ENCODE measurements around the gene PDLIM3. TPM values are rescaled to one million over a fixed set of nuclear protein-coding genes. Genes with fewer than 3 reads are reported as not detected.
A peak's percentile ranks its signal among the peaks of the same experiment; 100 is the strongest.

Gene PDLIM3
- total and polyA plus RNA-seq, 2 of the 13 experiments (the other 11 are each of a cell fraction or from before 2014, with no cell fraction given): 5.9 to 14.0 TPM

DNA sequence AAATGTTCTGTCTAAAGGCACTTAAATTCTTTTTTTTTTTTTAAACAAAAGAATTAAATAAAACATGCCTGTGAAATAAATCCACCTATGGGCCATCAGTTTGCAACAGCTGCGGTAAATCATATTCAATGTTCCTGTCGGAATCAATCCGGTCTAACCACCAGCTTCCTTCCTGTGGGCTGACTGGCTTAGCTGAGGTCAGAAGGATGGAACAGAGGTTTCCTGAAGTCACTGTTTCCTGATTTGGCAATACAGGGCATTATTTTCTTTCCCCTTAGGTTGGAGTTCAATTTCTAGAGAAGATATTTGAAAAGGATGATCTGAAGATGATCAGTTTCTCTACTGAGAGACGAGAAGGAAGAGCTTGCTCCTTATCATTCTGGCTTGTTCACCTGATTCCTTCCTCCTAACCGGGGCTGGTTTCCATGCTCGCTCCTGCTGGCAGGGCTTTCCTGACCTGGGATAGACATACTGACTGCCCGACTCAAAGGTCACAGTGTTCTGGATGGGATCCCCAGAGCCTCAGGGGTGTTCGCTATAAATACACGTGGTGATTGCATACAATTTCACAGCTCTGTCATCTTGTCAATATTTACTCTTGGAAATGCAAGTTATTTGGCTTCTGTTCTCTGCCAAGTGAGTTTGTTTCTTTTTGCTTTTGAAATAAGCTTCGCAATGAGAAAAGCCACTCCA, 21.7 kb downstream of the PDLIM3 start (continued):
- TF ChIP-seq, protein P1, sequence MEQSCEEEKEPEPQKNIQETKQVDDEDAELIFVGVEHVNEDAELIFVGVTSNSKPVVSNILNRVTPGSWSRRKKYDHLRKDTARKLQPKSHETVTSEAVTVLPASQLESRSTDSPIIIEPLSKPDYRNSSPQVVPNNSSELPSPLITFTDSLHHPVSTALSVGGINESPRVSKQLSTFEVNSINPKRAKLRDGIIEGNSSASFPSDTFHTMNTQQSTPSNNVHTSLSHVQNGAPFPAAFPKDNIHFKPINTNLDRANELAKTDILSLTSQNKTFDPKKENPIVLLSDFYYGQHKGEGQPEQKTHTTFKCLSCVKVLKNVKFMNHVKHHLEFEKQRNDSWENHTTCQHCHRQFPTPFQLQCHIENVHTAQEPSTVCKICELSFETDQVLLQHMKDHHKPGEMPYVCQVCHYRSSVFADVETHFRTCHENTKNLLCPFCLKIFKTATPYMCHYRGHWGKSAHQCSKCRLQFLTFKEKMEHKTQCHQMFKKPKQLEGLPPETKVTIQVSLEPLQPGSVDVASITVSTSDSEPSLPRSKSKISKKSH (CRISPR knock-in tag; IDR thresholded peaks at IDR 0.05; ENCODE audit: borderline replicate concordance): no peak
- TF ChIP-seq FOSL2 (CRISPR knock-in tag; IDR thresholded peaks at IDR 0.05) (peak; percentile 72), ZBTB20 (CRISPR knock-in tag; IDR thresholded peaks at IDR 0.05; ENCODE audit: borderline replicate concordance, low read depth) (no peak), NCOA2 (CRISPR knock-in tag; IDR thresholded peaks at IDR 0.05) (peak; percentile 39; the same call in 1 of the 2 replicates), ZSCAN9 (CRISPR knock-in tag; IDR thresholded peaks at IDR 0.05; ENCODE audit: borderline replicate concordance) (0 out of 2 replicates have a peak, but pooled peaks have one; percentile 10), MTA3 (CRISPR knock-in tag; IDR thresholded peaks at IDR 0.05) (no peak), ZNF609 (CRISPR knock-in tag; IDR thresholded peaks at IDR 0.05; ENCODE audit: borderline replicate concordance) (peak; percentile 48; the same call in 1 of the 2 replicates), RXRA (CRISPR knock-in tag; IDR thresholded peaks at IDR 0.05) (peak; percentile 51; the same call in 1 of the 2 replicates), ASH2L (IDR thresholded peaks at IDR 0.05; ENCODE audit: insufficient read length, low read depth, low read length) (peak; percentile 45), KMT2A (CRISPR knock-in tag; IDR thresholded peaks at IDR 0.05) (0 out of 2 replicates have a peak, but pooled peaks have one; percentile 21), NR2C2 (CRISPR knock-in tag; IDR thresholded peaks at IDR 0.05; ENCODE audit: borderline replicate concordance) (peak; percentile 67), ZNF598 (CRISPR knock-in tag; IDR thresholded peaks at IDR 0.05; ENCODE audit: borderline replicate concordance) (no peak)
- TF ChIP-seq, protein P2, sequence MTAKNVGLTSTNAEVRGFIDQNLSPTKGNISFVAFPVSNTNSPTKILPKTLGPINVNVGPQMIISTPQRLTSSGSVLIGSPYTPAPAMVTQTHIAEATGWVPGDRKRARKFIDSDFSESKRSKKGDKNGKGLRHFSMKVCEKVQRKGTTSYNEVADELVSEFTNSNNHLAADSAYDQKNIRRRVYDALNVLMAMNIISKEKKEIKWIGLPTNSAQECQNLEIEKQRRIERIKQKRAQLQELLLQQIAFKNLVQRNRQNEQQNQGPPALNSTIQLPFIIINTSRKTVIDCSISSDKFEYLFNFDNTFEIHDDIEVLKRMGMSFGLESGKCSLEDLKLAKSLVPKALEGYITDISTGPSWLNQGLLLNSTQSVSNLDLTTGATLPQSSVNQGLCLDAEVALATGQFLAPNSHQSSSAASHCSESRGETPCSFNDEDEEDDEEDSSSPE (CRISPR knock-in tag; IDR thresholded peaks at IDR 0.05): no peak
- TF ChIP-seq, protein P3, sequence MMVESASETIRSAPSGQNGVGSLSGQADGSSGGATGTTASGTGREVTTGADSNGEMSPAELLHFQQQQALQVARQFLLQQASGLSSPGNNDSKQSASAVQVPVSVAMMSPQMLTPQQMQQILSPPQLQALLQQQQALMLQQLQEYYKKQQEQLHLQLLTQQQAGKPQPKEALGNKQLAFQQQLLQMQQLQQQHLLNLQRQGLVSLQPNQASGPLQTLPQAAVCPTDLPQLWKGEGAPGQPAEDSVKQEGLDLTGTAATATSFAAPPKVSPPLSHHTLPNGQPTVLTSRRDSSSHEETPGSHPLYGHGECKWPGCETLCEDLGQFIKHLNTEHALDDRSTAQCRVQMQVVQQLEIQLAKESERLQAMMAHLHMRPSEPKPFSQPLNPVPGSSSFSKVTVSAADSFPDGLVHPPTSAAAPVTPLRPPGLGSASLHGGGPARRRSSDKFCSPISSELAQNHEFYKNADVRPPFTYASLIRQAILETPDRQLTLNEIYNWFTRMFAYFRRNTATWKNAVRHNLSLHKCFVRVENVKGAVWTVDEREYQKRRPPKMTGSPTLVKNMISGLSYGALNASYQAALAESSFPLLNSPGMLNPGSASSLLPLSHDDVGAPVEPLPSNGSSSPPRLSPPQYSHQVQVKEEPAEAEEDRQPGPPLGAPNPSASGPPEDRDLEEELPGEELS (CRISPR knock-in tag; IDR thresholded peaks at IDR 0.05): peak; percentile 56
- TF ChIP-seq, protein P4, sequence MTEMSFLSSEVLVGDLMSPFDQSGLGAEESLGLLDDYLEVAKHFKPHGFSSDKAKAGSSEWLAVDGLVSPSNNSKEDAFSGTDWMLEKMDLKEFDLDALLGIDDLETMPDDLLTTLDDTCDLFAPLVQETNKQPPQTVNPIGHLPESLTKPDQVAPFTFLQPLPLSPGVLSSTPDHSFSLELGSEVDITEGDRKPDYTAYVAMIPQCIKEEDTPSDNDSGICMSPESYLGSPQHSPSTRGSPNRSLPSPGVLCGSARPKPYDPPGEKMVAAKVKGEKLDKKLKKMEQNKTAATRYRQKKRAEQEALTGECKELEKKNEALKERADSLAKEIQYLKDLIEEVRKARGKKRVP (CRISPR knock-in tag; IDR thresholded peaks at IDR 0.05): peak in 1 of 2 experiments; percentile 86; a peak in 2 of 4 replicates
